Cardiac muscle cell (in vitro differentiated cells and primary cell): ENCODE data around the gene RAB36. TPM values are rescaled to one million over a fixed set of nuclear protein-coding genes. Genes with fewer than 3 reads are reported as not detected.
A peak's percentile ranks its signal among the peaks of the same experiment; 100 is the strongest.

Source experiments
- DNase-seq, 2 donors: peaks; one replicate each; pipeline versions ENCODE4 v3.0.0 to v3.0.0-alpha.2; 2010 to 2017; ENCODE audit warnings: low read depth in 1 of 2, low spot score in 1 of 2
- H3K27ac ChIP-seq: fragments of 200-600 bp; sonication (generic); 2 replicates; pipeline ENCODE4 v1.5.1; 2016
- H3K27me3 ChIP-seq: fragments of 200-600 bp; sonication (generic); 2 replicates; pipeline ENCODE4 v1.6.0; 2016; ENCODE audit warnings: control low read depth
- H3K36me3 ChIP-seq: fragments of 200-600 bp; sonication (generic); 2 replicates; pipeline ENCODE4 v1.5.1; 2016; ENCODE audit warnings: control low read depth
- H3K4me1 ChIP-seq: fragments of 200-600 bp; sonication (generic); 2 replicates; pipeline ENCODE4 v1.8.1; 2017; ENCODE audit warnings: low read depth, mild to moderate bottlenecking, mixed run types
- H3K4me3 ChIP-seq: fragments of 200-600 bp; sonication (generic); 2 replicates; pipeline ENCODE4 v1.5.1; 2016; ENCODE audit warnings: mild to moderate bottlenecking
- H3K9me3 ChIP-seq: fragments of 200-600 bp; sonication (generic); 2 replicates; pipeline ENCODE4 v1.5.1; 2017; ENCODE audit warnings: low read depth, mild to moderate bottlenecking, control low read depth
- polyA plus RNA-seq: library from polyadenylated mRNA; unstranded; fragments of >200 nt; fragmentation: Nextera tagmentation; extraction: Ambion mirVana; gene quantifications from 2 replicates; pipeline ENCODE4 v1.2.1, GENCODE V29; 2016
- total RNA-seq: library from RNA; depleted of rRNA; stranded (reverse); fragments of >200 nt; gene quantifications from 2 replicates; pipeline ENCODE4 v1.2.3, GENCODE V29; 2016
- TF ChIP-seq, protein P1 (sequence below): IDR thresholded peaks from 2 replicates; pipeline ENCODE4 v1.5.1; 2012; ENCODE audit warnings: low read depth, mild to moderate bottlenecking, low read length

RAB36 gene
- total and polyA plus RNA-seq, 2 experiments from 2014 or later = 2.9 to 6.7 TPM

GRCh38 chr22:23206915-23207314 is 61.6 kb downstream of the RAB36 start:
- peaks cover 6% of the 10 kb centered on the region for H3K4me1 ChIP-seq
- H3K4me3 ChIP-seq = no peak overlapping the region
- H3K9me3 ChIP-seq = no peaks in the 10 kb centered on the region
- H3K27ac ChIP-seq = no peak overlapping the region
- DNase-seq = no peak
- TF ChIP-seq, protein P1, sequence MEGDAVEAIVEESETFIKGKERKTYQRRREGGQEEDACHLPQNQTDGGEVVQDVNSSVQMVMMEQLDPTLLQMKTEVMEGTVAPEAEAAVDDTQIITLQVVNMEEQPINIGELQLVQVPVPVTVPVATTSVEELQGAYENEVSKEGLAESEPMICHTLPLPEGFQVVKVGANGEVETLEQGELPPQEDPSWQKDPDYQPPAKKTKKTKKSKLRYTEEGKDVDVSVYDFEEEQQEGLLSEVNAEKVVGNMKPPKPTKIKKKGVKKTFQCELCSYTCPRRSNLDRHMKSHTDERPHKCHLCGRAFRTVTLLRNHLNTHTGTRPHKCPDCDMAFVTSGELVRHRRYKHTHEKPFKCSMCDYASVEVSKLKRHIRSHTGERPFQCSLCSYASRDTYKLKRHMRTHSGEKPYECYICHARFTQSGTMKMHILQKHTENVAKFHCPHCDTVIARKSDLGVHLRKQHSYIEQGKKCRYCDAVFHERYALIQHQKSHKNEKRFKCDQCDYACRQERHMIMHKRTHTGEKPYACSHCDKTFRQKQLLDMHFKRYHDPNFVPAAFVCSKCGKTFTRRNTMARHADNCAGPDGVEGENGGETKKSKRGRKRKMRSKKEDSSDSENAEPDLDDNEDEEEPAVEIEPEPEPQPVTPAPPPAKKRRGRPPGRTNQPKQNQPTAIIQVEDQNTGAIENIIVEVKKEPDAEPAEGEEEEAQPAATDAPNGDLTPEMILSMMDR = no peak
- no peaks in the 10 kb centered on the region for H3K36me3 ChIP-seq
- no peaks in the 10 kb centered on the region for H3K27me3 ChIP-seq

GRCh38 chr22:23207729-23208393 is 62.6 kb downstream of the RAB36 start:
- Histone ChIP-seq H3K4me1 (peaks cover 10% of the 10 kb centered on the region), H3K9me3 (no peaks in the 10 kb centered on the region), H3K27me3 (no peaks in the 10 kb centered on the region), H3K4me3 (no peak overlapping the region), H3K36me3 (no peaks in the 10 kb centered on the region), H3K27ac (no peak overlapping the region)
- no peak for DNase-seq
- TF ChIP-seq, protein P1 = no peak

DNA sequence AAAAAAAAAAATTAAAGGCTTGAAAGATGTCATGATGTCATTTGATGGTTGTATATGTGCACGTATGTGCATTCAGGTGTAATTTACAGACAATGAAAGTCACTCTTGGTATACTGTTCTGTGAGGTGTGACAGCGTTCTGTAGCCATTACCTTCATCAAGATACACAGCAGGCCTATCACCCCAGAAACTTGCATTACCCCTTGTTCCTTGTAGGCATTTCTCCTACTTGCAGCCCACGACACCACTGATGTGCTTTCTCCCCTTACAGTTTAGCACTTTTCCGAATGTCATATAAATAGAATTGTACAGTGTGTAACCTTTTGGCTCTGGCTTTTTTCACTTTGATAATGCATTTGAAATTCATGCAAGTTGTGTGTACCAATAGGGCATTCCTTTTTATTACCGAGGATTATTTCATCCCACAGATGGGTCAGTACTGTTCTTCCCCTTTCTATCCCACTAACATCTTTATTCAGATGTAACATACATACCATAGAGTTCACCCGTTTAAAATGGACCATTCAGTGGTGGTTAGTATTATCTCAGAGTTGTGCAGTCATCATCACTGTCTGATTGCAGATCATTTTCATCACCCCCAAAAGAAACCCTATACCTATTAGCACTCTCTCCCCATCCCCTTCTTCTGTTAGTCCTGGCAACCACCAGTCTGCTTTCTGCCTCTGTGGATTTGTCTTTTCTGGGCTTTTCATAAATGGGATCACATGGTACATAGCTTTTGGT is 65.3 kb downstream of the RAB36 start:
- H3K36me3 ChIP-seq = no peaks in the 10 kb centered on the region
- H3K4me3 ChIP-seq = no peak overlapping the region
- H3K27ac ChIP-seq = no peak overlapping the region
- peaks cover 10% of the 10 kb centered on the region for H3K4me1 ChIP-seq
- no peaks in the 10 kb centered on the region for H3K27me3 ChIP-seq
- TF ChIP-seq, protein P1 = no peak
- no peak for DNase-seq
- H3K9me3 ChIP-seq = no peaks in the 10 kb centered on the region

GRCh38 chr22:23211622-23212021 is 66.3 kb downstream of the RAB36 start:
- Histone ChIP-seq H3K27ac (peak overlapping the region; percentile 49), H3K4me1 (peaks cover 10% of the 10 kb centered on the region), H3K9me3 (no peaks in the 10 kb centered on the region), H3K4me3 (no peak overlapping the region), H3K27me3 (no peaks in the 10 kb centered on the region), H3K36me3 (no peaks in the 10 kb centered on the region)
- TF ChIP-seq, protein P1 = no peak
- DNase-seq = no peak

DNA sequence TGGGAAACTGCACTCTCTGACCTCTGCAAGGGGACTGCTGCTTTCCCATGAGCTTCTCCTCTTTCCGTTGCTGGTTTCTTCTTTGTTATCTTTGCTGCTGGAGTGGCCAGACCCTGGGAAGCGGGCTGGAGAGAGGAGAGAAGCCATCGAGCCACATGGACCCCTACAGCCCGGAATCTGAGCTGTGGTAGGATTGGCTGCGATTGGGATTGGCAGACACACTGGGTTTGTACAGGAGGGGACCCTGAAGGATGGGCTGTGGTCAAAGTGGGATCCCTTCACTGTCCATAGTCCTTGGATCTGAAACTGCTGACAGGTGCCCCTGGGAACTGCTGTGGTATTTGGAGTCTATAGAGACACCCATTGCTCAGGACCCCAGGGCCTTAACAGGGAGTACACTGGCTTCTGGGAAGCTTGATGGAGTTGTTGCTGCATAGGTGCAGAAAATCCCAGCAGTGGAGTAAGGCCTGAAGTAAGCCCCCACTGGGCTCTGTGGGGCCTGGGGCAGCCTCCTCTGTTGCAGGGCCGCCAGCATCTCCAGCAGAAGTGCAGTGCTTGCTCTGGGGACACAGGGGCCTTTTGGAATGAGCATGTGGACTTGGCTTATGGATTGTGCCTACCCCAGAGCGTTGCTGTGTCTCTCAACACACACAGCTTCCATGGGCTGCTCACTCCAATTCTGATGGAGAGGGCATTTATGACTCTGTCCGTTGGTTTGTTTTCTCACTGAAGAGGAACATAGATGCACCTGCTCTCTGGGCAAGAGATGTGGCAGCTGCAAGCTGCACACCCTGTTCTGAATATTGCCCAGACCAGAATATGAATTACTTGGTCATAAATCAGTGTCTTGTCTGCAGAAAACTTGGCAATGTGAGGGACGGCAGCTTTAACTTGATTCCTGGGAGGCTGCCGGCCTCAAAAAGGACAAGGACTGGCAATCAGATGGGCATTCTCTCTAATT is 67.1 kb downstream of the RAB36 start:
- H3K27ac ChIP-seq = peak overlapping the region; percentile 49
- no peaks in the 10 kb centered on the region for H3K36me3 ChIP-seq
- TF ChIP-seq, protein P1 = no peak

More for the DNA sequence above, 67.1 kb downstream of the RAB36 start:
- Histone ChIP-seq H3K4me3 (no peak overlapping the region), H3K9me3 (no peaks in the 10 kb centered on the region), H3K27me3 (no peaks in the 10 kb centered on the region), H3K4me1 (peaks cover 10% of the 10 kb centered on the region)
- peak in 1 of 2 donors; percentile 45 for DNase-seq
